22Rv1 (cell line): ENCODE measurements around the gene POLR2L.

Experiments
- CTCF ChIP-seq: fragments of 450-650 bp; IDR thresholded peaks from 2 replicates; pipeline ENCODE4 v1.5.1; 2017; ENCODE audit warnings: mild to moderate bottlenecking
- ZFX ChIP-seq: fragments of 450-650 bp; IDR thresholded peaks from 2 replicates; pipeline ENCODE4 v1.6.1; 2017; ENCODE audit warnings: antibody characterized with exemption, borderline replicate concordance

- TF ChIP-seq CTCF (no peak), ZFX (no peak)
These were observed 29.9 kb downstream of the POLR2L start for GRCh38 chr11:812390-812789.
